ENCODE data around the gene OR10C1.

OR10C1 gene

DNA sequence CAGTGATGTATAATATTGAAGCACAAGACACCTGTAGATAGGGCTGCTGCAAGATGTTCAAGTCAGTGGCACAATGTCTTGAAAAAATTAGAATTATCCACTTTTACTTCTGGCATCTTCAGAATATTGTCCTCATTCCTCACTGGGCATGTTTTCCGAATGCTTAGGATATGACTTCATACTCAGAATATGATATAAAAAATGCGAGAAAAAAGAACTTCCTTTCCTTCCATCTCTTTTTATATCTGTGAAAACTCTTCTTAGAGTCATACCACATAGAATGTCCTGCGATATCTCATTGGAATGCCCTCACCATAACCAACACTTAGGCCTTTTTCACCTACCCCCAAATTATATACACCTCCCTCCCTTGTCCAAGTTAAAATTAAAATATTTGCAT is 44.1 kb downstream of the OR10C1 start:
- Histone ChIP-seq H3K4me1 (ENCODE audit: control insufficient read depth, insufficient read depth, low read length) (no peaks in the 10 kb centered on the region), H3K27ac (ENCODE audit: extremely low read depth, low read depth, low read length) (no peak overlapping the region), H3K36me3 (ENCODE audit: control insufficient read depth in 2 of 2, insufficient read depth in 1 of 2, low read length in 2 of 2) (no peaks in the 10 kb centered on the region), H3K9me3 (ENCODE audit: control insufficient read depth, insufficient read depth, low read depth, low read length) (no peaks in the 10 kb centered on the region), H3K4me3 (ENCODE audit: low read depth, low read length) (no peak overlapping the region)
- ChIA-PET POLR2A (no interaction called here), CTCF (no interaction called here)
- TF ChIP-seq MYNN (tag by site-specific recombination; IDR thresholded peaks at IDR 0.05; ENCODE audit: borderline replicate concordance) (no peak), KLF1 (tag by site-specific recombination; IDR thresholded peaks at IDR 0.05) (no peak), ZBTB48 (tag by site-specific recombination; IDR thresholded peaks at IDR 0.05) (no peak), ZNF138 (tag by site-specific recombination; IDR thresholded peaks at IDR 0.05; ENCODE audit: borderline replicate concordance) (no peak), SP2 (tag by site-specific recombination; IDR thresholded peaks at IDR 0.05) (no peak), SP3 (tag by site-specific recombination; IDR thresholded peaks at IDR 0.05) (no peak), ZNF18 (tag by site-specific recombination; IDR thresholded peaks at IDR 0.05) (no peak), ZNF140 (tag by site-specific recombination; IDR thresholded peaks at IDR 0.05) (no peak), ZNF701 (tag by site-specific recombination; IDR thresholded peaks at IDR 0.05) (no peak)
- TF ChIP-seq, protein P1, sequence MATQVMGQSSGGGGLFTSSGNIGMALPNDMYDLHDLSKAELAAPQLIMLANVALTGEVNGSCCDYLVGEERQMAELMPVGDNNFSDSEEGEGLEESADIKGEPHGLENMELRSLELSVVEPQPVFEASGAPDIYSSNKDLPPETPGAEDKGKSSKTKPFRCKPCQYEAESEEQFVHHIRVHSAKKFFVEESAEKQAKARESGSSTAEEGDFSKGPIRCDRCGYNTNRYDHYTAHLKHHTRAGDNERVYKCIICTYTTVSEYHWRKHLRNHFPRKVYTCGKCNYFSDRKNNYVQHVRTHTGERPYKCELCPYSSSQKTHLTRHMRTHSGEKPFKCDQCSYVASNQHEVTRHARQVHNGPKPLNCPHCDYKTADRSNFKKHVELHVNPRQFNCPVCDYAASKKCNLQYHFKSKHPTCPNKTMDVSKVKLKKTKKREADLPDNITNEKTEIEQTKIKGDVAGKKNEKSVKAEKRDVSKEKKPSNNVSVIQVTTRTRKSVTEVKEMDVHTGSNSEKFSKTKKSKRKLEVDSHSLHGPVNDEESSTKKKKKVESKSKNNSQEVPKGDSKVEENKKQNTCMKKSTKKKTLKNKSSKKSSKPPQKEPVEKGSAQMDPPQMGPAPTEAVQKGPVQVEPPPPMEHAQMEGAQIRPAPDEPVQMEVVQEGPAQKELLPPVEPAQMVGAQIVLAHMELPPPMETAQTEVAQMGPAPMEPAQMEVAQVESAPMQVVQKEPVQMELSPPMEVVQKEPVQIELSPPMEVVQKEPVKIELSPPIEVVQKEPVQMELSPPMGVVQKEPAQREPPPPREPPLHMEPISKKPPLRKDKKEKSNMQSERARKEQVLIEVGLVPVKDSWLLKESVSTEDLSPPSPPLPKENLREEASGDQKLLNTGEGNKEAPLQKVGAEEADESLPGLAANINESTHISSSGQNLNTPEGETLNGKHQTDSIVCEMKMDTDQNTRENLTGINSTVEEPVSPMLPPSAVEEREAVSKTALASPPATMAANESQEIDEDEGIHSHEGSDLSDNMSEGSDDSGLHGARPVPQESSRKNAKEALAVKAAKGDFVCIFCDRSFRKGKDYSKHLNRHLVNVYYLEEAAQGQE (tag by site-specific recombination; IDR thresholded peaks at IDR 0.05): no peak

GRCh38 chr6:29483735-29484134 is 44.6 kb downstream of the OR10C1 start:
- Histone ChIP-seq H3K4me1 (ENCODE audit: control insufficient read depth, insufficient read depth, low read length) (no peaks in the 10 kb centered on the region), H3K9me3 (ENCODE audit: control insufficient read depth, insufficient read depth, low read depth, low read length) (no peaks in the 10 kb centered on the region), H3K27ac (ENCODE audit: extremely low read depth, low read depth, low read length) (no peak overlapping the region), H3K4me3 (ENCODE audit: low read depth, low read length) (no peak overlapping the region), H3K36me3 (ENCODE audit: control insufficient read depth in 2 of 2, insufficient read depth in 1 of 2, low read length in 2 of 2) (no peaks in the 10 kb centered on the region)
- no peak for TF ChIP-seq ZNF600 (tag by site-specific recombination; IDR thresholded peaks at IDR 0.05)
- no peak for TF ChIP-seq ATF2 (tag by site-specific recombination; IDR thresholded peaks at IDR 0.05; ENCODE audit: low read depth)
- TF ChIP-seq ZNF169 (tag by site-specific recombination; IDR thresholded peaks at IDR 0.05): no peak
- no peak for TF ChIP-seq TRIM28 (IDR thresholded peaks at IDR 0.05; ENCODE audit: borderline replicate concordance, low read length)
- no peak for TF ChIP-seq ZNF121 (tag by site-specific recombination; IDR thresholded peaks at IDR 0.05)
- no peak for TF ChIP-seq ZNF398 (tag by site-specific recombination; IDR thresholded peaks at IDR 0.05)
- TF ChIP-seq ZBTB8A (tag by site-specific recombination; IDR thresholded peaks at IDR 0.05): no peak
- TF ChIP-seq ZNF335 (tag by site-specific recombination; conservative IDR thresholded peaks at IDR 0.05): no peak
- TF ChIP-seq ZNF416 (tag by site-specific recombination; IDR thresholded peaks at IDR 0.05): no peak
- no peak for TF ChIP-seq ZNF114 (tag by site-specific recombination; IDR thresholded peaks at IDR 0.05)
- TF ChIP-seq ZNF549 (tag by site-specific recombination; IDR thresholded peaks at IDR 0.05): no peak
- ChIA-PET POLR2A (no interaction called here), CTCF (no interaction called here)

Measured in HEK293 (cell line).